Neural cell (in vitro differentiated cells): ENCODE results near the gene IWS1.

Experiments
- EP300 ChIP-seq: fragments of 450-650 bp; conservative IDR thresholded peaks from 2 replicates; pipeline ENCODE4 v1.6.1; 2014; ENCODE audit warnings: antibody characterized with exemption, mild to moderate bottlenecking, moderate library complexity; ENCODE audit not compliant: poor library complexity, severe bottlenecking
- EZH2 ChIP-seq: fragments of 200-600, 300-800 bp; shearing (Covaris generic), sonication (generic); IDR thresholded peaks from 2 replicates; pipeline ENCODE4 v1.6.1; 2014; ENCODE audit warnings: antibody characterized with exemption, low read length, borderline replicate concordance, mild to moderate bottlenecking; ENCODE audit not compliant: insufficient read depth, poor library complexity, severe bottlenecking
- POLR2AphosphoS5 ChIP-seq: IDR thresholded peaks from 2 replicates; pipeline ENCODE4 v1.6.1; 2012
- RAD21 ChIP-seq: fragments of 450-650 bp; conservative IDR thresholded peaks from 2 replicates; pipeline ENCODE4 v1.6.1; 2014; ENCODE audit warnings: antibody characterized with exemption, mild to moderate bottlenecking, moderate library complexity
- TAF1 ChIP-seq: IDR thresholded peaks from 2 replicates; pipeline ENCODE4 v1.6.1; 2012; ENCODE audit warnings: low read depth
- TF ChIP-seq, protein P1 (sequence below): fragments of 450-650 bp; IDR thresholded peaks from 2 replicates; pipeline ENCODE4 v1.5.1; 2014; ENCODE audit warnings: antibody characterized with exemption, mild to moderate bottlenecking, moderate library complexity; ENCODE audit not compliant: poor library complexity, severe bottlenecking
- TF ChIP-seq, protein P2 (sequence below): IDR thresholded peaks from 2 replicates; pipeline ENCODE4 v1.6.1; 2012; ENCODE audit warnings: borderline replicate concordance

DNA sequence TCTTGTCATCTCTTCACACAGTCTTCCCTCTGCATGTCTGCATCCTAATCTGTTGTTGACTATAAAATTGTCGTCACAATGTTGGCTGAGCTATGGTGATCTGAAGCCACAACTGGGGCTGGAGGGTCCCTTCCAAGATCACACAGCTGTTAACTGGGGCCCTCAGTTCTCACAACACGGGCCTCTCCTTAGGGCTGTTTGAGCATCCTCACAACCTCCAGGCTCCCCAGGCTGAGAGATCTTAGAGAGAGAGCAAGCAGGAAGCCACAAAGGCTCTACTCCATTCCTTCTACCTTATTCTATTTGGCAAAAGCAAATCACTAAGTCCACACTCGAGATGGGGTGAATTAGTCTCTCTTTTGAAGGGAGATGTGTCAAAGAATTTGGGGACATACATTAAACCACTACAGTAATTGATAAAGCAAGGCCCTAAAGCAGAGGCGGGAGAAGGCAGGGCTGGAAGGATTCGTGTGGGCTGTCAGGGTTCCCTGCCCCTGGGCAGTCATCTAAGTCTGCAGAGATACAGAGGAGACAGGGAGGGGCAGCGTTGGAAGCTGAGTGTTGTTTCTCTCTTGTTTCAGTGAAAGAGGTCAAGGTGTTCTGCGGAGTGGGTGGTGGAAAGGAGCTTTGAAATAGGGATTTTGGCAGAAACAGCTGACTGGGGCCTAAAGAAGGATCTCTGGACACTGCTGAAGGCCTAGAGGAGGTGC lies 25.1 kb upstream of the IWS1 start:
- TF ChIP-seq TAF1 (no peak), POLR2AphosphoS5 (no peak), EP300 (no peak), RAD21 (no peak), EZH2 (no peak)
- TF ChIP-seq, protein P1, sequence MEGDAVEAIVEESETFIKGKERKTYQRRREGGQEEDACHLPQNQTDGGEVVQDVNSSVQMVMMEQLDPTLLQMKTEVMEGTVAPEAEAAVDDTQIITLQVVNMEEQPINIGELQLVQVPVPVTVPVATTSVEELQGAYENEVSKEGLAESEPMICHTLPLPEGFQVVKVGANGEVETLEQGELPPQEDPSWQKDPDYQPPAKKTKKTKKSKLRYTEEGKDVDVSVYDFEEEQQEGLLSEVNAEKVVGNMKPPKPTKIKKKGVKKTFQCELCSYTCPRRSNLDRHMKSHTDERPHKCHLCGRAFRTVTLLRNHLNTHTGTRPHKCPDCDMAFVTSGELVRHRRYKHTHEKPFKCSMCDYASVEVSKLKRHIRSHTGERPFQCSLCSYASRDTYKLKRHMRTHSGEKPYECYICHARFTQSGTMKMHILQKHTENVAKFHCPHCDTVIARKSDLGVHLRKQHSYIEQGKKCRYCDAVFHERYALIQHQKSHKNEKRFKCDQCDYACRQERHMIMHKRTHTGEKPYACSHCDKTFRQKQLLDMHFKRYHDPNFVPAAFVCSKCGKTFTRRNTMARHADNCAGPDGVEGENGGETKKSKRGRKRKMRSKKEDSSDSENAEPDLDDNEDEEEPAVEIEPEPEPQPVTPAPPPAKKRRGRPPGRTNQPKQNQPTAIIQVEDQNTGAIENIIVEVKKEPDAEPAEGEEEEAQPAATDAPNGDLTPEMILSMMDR = no peak
- TF ChIP-seq, protein P2, sequence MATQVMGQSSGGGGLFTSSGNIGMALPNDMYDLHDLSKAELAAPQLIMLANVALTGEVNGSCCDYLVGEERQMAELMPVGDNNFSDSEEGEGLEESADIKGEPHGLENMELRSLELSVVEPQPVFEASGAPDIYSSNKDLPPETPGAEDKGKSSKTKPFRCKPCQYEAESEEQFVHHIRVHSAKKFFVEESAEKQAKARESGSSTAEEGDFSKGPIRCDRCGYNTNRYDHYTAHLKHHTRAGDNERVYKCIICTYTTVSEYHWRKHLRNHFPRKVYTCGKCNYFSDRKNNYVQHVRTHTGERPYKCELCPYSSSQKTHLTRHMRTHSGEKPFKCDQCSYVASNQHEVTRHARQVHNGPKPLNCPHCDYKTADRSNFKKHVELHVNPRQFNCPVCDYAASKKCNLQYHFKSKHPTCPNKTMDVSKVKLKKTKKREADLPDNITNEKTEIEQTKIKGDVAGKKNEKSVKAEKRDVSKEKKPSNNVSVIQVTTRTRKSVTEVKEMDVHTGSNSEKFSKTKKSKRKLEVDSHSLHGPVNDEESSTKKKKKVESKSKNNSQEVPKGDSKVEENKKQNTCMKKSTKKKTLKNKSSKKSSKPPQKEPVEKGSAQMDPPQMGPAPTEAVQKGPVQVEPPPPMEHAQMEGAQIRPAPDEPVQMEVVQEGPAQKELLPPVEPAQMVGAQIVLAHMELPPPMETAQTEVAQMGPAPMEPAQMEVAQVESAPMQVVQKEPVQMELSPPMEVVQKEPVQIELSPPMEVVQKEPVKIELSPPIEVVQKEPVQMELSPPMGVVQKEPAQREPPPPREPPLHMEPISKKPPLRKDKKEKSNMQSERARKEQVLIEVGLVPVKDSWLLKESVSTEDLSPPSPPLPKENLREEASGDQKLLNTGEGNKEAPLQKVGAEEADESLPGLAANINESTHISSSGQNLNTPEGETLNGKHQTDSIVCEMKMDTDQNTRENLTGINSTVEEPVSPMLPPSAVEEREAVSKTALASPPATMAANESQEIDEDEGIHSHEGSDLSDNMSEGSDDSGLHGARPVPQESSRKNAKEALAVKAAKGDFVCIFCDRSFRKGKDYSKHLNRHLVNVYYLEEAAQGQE = no peak
